Jurkat, Clone E6-1 (cell line): Measurements from ENCODE around the gene ACTG1.
"Not testable (repeated sequence)": the region's sequence is repeated elsewhere in the genome, so short reads cannot be mapped to it uniquely, and the experiment has no call there.

Experiments used
- DNase-seq: peaks from one replicate; pipeline ENCODE4 v3.0.0-alpha.2; 2011; ENCODE audit warnings: low read depth, low spot score
- H3K4me3 ChIP-seq: 2 replicates; pipeline ENCODE4 v1.5.1; 2011; ENCODE audit warnings: mild to moderate bottlenecking, low read length, control low read depth, moderate library complexity

The ACTG1 gene

GRCh38 chr17:81535007-81535328 lies 22.4 kb upstream of the ACTG1 start:
- H3K4me3 ChIP-seq = no peak overlapping the region

GRCh38 chr17:81534157-81535006 lies 21.8 kb upstream of the ACTG1 start:
- no peak overlapping the region for H3K4me3 ChIP-seq
- no peak for DNase-seq

More at GRCh38 chr17:81535007-81535328, 22.4 kb upstream of the ACTG1 start:
- no peak for DNase-seq

- no peak for DNase-seq
- H3K4me3 ChIP-seq = no peak overlapping the region
These were observed 20.9 kb upstream of the ACTG1 start for GRCh38 chr17:81533339-81534141.

GRCh38 chr17:81532490-81533287 lies 20.1 kb upstream of the ACTG1 start:
- H3K4me3 ChIP-seq = no peak overlapping the region

GRCh38 chr17:81531998-81532404 lies 19.4 kb upstream of the ACTG1 start:
- DNase-seq, H3K4me3 ChIP-seq: not testable (repeated sequence)

More at GRCh38 chr17:81532490-81533287, 20.1 kb upstream of the ACTG1 start:
- DNase-seq = no peak

- not testable (repeated sequence) for DNase-seq, H3K4me3 ChIP-seq
These were observed 18.4 kb upstream of the ACTG1 start for GRCh38 chr17:81531013-81531412.

GRCh38 chr17:81529437-81529803 lies 16.8 kb upstream of the ACTG1 start:
- H3K4me3 ChIP-seq = no peak overlapping the region
- no peak for DNase-seq

- DNase-seq = no peak
- H3K4me3 ChIP-seq = no peak overlapping the region
These were observed 16.2 kb upstream of the ACTG1 start for GRCh38 chr17:81528651-81529436.

GRCh38 chr17:81528384-81528650 lies 15.7 kb upstream of the ACTG1 start:
- DNase-seq = no peak
- no peak overlapping the region for H3K4me3 ChIP-seq

- DNase-seq = no peak
- H3K4me3 ChIP-seq = no peak within 1 kb of the TSS
These were observed 15.2 kb upstream of the ACTG1 start, which contains the start of gene FSCN2 for GRCh38 chr17:81527591-81528383. Gene FSCN2, plus strand, starts transcription at chr17:81528377. Its CDS starts 155 bp downstream, at chr17:81528532.

- no peak for DNase-seq
- no peak overlapping the region for H3K4me3 ChIP-seq
These were observed 14.3 kb upstream of the ACTG1 start for GRCh38 chr17:81526662-81527571.

- no peak for DNase-seq
These were observed 12.2 kb upstream of the ACTG1 start for GRCh38 chr17:81524865-81525159.

GRCh38 chr17:81524039-81524864 lies 11.7 kb upstream of the ACTG1 start:
- H3K4me3 ChIP-seq = no peak overlapping the region
- DNase-seq = no peak

More at GRCh38 chr17:81524865-81525159, 12.2 kb upstream of the ACTG1 start:
- H3K4me3 ChIP-seq = no peak overlapping the region

GRCh38 chr17:81523402-81524038 lies 10.9 kb upstream of the ACTG1 start:
- no peak overlapping the region for H3K4me3 ChIP-seq
- no peak for DNase-seq

- DNase-seq = no peak
- H3K4me3 ChIP-seq = no peak overlapping the region
These were observed 10.1 kb upstream of the ACTG1 start for GRCh38 chr17:81522491-81523401.
